ENCODE data around the gene PKDCC. TPM values are rescaled to one million over a fixed set of nuclear protein-coding genes. Genes with fewer than 3 reads are reported as not detected.

The PKDCC gene
- total RNA-seq, 2 donors from 2014 or later, result 25.7 to 93.9 TPM

DNA sequence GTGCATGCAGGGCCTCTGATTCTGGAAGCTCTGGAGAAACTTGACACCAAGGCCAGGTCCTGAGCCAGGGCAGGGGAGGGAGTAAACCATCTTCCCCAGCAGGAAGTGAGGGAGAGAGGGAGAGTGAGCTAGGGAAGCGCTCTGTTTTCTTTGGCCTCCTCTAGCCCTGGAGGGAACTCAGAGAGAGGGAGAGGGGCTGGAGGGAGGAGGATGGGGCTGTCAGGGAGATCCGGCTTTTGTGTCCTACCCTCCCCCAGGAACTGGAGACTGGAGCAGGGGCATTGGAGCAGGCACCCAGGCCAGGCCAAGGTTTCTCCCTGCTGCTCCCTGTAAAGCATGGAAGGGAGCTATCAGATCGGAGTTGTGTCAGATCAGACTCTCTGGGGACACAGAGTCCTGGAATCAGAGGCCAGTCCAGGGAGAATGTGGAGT lies 22.7 kb upstream of the PKDCC start:
- ATAC-seq (peak; percentile 37), DNase-seq (no peak)
- Histone ChIP-seq H3K36me3 (replicated peaks in 1 of 2; ENCODE audit: insufficient read depth in 1 of 2, low read depth in 2 of 2) (no peaks in the 10 kb centered on the region), H3K9me3 (no peaks in the 10 kb centered on the region), H3K4me3 (no peak overlapping the region), H3K27me3 (no peaks in the 10 kb centered on the region), H3K4me1 (no peaks in the 10 kb centered on the region), H3K27ac (no peak overlapping the region)
- TF ChIP-seq, protein P1, sequence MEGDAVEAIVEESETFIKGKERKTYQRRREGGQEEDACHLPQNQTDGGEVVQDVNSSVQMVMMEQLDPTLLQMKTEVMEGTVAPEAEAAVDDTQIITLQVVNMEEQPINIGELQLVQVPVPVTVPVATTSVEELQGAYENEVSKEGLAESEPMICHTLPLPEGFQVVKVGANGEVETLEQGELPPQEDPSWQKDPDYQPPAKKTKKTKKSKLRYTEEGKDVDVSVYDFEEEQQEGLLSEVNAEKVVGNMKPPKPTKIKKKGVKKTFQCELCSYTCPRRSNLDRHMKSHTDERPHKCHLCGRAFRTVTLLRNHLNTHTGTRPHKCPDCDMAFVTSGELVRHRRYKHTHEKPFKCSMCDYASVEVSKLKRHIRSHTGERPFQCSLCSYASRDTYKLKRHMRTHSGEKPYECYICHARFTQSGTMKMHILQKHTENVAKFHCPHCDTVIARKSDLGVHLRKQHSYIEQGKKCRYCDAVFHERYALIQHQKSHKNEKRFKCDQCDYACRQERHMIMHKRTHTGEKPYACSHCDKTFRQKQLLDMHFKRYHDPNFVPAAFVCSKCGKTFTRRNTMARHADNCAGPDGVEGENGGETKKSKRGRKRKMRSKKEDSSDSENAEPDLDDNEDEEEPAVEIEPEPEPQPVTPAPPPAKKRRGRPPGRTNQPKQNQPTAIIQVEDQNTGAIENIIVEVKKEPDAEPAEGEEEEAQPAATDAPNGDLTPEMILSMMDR (IDR thresholded peaks at IDR 0.05), result no peak
- no peak for TF ChIP-seq POLR2A (IDR thresholded peaks at IDR 0.05)
- 65 to 75% methylated on average over 3 of the region's 3 CpGs for WGBS, 2 donors
- intact Hi-C loops (cut with DNase I), result no loop called here

DNA sequence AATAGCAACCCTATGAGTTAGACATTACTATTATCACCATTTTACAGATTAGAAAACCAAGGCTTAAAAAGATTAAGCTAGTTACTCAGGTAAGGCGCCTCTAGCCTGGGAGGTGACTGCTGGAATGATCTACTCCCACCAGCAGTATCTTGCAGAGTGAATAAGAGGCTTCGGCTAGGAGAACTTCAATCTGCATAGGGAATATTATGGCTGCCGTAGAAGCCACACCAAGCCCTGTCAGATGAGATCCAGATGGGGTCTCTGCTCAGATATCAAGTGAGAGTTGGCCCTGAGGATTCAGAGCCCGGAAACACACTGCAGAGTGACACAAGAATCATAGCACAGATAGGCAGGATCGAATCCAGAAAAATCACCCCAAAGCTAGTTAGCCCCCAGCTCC lies 21.5 kb upstream of the PKDCC start:
- Histone ChIP-seq H3K9me3 (no peaks in the 10 kb centered on the region), H3K27ac (no peak overlapping the region), H3K4me1 (no peaks in the 10 kb centered on the region), H3K4me3 (no peak overlapping the region), H3K36me3 (replicated peaks in 1 of 2; ENCODE audit: insufficient read depth in 1 of 2, low read depth in 2 of 2) (no peaks in the 10 kb centered on the region), H3K27me3 (no peaks in the 10 kb centered on the region)
- intact Hi-C loops (cut with DNase I), result no loop called here
- ATAC-seq (no peak), DNase-seq (no peak)
- WGBS, 2 donors, result 84 to 91% methylated on average over 5 of the region's 5 CpGs
- TF ChIP-seq POLR2A (IDR thresholded peaks at IDR 0.05), result no peak
- TF ChIP-seq, protein P1 (IDR thresholded peaks at IDR 0.05), result no peak

DNA sequence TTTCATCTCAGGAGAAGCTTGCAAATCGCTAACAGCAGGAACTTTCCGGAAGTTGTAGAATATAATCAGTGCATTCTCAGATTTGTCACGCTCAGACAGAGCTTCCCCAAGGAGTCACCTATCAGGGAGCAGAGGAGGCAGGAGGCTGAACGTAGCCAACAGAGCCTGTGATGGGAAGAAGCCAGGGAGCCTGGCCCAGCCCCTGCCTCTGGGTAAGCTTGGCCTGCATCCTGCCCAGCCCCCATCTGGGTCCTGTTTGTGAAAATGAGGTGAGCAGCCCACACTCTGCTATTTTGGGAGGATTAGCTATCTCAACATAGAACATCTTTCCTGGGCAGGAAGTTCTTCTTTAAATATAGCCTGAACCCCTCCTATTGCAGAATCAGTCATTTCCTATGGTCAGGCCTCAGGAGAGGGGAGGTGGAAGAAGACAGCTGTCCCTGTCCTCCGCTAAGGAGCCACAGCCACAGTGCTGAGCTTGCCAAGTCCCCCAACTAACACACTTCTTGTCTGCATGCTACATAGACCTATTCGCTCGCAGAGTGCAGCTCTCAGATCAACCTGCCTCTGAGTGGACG lies 19.2 kb upstream of the PKDCC start:
- DNase-seq (no peak), ATAC-seq (no peak)
- H3K9me3 ChIP-seq, result no peaks in the 10 kb centered on the region
- WGBS, 2 donors, result 78 to 86% methylated on average over 7 to 8 of the region's 8 CpGs
- intact Hi-C loops (cut with DNase I), result no loop called here
- H3K27ac ChIP-seq, result no peak overlapping the region
- H3K4me3 ChIP-seq, result no peak overlapping the region
- no peaks in the 10 kb centered on the region for H3K36me3 ChIP-seq (replicated peaks in 1 of 2; ENCODE audit: insufficient read depth in 1 of 2, low read depth in 2 of 2)
- no peaks in the 10 kb centered on the region for H3K27me3 ChIP-seq
- TF ChIP-seq POLR2A (IDR thresholded peaks at IDR 0.05), result no peak
- TF ChIP-seq, protein P1 (IDR thresholded peaks at IDR 0.05), result no peak
- no peaks in the 10 kb centered on the region for H3K4me1 ChIP-seq

DNA sequence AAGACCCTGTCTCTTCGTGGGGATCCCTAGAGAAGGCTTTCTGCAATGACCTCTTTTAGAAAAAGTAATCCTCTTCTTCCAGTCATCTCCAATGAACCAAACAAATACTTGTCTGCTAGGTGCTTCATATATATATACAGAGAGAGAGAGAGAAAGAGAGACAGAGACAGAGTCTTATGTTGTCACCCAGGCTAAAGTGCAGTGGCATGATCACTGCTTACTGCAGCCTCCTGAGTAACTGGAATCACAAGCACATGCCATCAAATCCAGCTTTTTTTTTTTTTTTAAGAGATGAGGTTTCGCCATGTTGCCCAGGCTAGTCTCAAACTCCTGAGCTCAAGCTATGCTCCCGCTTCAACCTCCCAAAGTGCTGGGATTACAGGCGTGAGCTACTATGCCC lies 18.6 kb upstream of the PKDCC start:
- no peak for TF ChIP-seq POLR2A (IDR thresholded peaks at IDR 0.05)
- TF ChIP-seq, protein P1 (IDR thresholded peaks at IDR 0.05), result no peak
- intact Hi-C loops (cut with DNase I), result no loop called here
- Histone ChIP-seq H3K36me3 (replicated peaks in 1 of 2; ENCODE audit: insufficient read depth in 1 of 2, low read depth in 2 of 2) (no peaks in the 10 kb centered on the region), H3K4me1 (no peaks in the 10 kb centered on the region), H3K27me3 (no peaks in the 10 kb centered on the region), H3K9me3 (no peaks in the 10 kb centered on the region), H3K27ac (no peak overlapping the region), H3K4me3 (no peak overlapping the region)
- ATAC-seq (no peak), DNase-seq (no peak)
- WGBS, 2 donors, result 83 to 89% methylated on average over 3 to 4 of the region's 4 CpGs

DNA sequence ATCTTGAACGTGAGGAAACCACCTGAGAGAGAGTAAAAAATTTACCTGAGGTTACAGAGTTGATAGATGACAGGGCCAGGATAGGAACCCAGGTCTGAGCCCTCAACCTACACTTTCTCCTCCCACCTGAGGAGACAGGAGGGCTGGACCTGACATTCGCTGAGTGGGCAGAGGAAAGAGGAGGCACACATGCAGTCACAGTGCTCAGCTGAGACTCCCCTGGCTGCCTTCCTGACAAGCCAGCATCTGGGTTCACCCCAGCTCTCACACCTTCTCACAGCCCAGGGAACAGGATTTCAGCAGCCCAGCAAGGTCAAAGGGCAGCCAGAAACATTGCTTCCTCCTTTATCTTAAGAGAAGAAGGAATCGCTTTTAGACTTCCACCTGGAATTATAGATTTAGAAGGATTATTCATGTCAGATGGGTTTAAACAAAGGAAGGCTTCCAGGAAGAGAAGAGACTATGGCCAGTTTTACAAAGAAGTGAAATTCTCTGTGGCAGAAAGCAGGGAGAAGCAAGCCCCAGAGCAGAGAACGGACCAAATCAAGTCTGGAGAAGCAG lies 18.1 kb upstream of the PKDCC start:
- DNase-seq, result no peak
- Histone ChIP-seq H3K9me3 (no peaks in the 10 kb centered on the region), H3K4me1 (no peaks in the 10 kb centered on the region), H3K36me3 (replicated peaks in 1 of 2; ENCODE audit: insufficient read depth in 1 of 2, low read depth in 2 of 2) (no peaks in the 10 kb centered on the region), H3K27me3 (no peaks in the 10 kb centered on the region), H3K27ac (no peak overlapping the region), H3K4me3 (no peak overlapping the region)
- TF ChIP-seq, protein P1 (IDR thresholded peaks at IDR 0.05), result no peak
- no peak for TF ChIP-seq POLR2A (IDR thresholded peaks at IDR 0.05)
- intact Hi-C loops (cut with DNase I), result no loop called here
- 63 to 66% methylated on average over 4 of the region's 4 CpGs for WGBS, 2 donors
- ATAC-seq, result no peak

Data from body of pancreas (tissue), 4 donors.